ENCODE data around the gene LRRC32.
"Not testable (repeated sequence)": the region's sequence is repeated elsewhere in the genome, so short reads cannot be mapped to it uniquely, and the experiment has no call there.

Gene LRRC32

GRCh38 chr11:76625472-76626186 is 44.9 kb downstream of the LRRC32 start:
- no peak for DNase-seq

DNA sequence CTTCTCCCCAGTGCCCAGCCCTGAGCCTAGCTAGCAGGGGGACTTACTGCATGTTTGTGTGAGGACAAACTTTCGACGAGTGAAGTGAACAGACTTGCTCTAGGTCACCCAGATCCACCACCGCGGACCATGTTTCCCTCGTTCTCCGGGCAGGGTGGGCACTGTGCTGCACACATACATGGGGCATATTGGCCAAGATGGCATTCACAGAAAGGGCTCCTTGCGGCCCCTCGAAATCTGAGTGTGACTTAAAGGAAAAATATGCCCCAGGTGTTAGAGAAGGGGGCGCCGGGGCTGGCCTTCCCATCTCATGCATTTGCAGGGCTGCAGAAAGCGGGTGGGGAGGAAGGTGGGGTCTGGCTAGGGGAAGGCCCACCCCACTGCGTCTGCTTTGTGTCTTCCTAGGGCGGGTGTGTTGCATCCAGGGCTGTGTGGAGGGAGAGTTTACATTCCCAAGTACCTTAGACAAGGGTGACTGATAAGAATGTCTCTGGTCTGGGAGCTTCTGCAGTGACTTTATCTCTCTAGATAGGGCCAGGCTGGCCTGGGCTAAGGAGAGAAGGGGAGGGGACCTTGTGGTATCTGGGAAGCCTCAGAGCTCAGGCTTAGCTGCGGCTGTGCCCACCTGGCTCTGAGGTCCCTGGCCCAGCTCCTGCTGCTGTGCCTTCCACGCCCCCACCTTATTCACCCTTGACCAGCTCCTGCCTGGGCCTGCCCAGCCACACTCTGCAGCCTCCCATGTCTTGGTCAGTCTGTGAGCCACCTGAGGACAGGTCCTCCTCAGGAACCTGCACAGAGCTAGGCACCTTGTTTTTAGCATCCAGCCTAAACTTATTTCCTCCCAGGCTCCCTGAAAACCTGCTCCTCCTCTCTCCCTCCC is 45.8 kb downstream of the LRRC32 start:
- DNase-seq: no peak

GRCh38 chr11:76623884-76624419 is 46.6 kb downstream of the LRRC32 start:
- no peak for DNase-seq

- no peak for DNase-seq
These were observed 47.2 kb downstream of the LRRC32 start for GRCh38 chr11:76623171-76623883.

DNA sequence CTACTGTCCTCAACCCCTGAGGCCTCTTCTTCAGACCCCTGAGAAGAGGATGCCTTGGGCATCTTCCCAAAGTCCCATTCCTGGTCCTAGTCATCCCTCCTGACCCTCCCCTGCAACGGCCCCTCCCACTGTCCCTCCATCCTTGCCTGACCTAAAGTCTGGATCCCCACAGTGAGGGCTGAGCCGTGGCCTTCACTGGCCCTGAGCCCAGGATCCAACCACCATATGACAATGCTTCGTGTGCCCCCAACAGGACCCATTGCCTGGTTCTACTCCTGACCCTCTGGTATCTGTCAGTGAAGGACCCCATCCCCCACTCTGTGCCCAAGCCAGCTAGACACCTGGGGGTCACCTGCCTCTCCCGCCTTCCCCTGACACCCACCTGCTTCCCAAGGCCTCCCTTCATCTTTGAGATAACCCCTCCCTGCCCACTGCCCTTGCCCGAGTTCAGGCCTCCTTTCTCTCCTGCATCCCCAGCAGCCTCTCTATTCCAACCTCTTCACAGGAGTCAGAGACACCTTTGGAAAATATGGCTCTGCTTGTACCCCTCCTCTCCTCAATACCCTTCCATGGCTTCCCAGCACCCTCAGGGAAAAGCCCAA is 48.0 kb downstream of the LRRC32 start:
- no peak for DNase-seq

DNA sequence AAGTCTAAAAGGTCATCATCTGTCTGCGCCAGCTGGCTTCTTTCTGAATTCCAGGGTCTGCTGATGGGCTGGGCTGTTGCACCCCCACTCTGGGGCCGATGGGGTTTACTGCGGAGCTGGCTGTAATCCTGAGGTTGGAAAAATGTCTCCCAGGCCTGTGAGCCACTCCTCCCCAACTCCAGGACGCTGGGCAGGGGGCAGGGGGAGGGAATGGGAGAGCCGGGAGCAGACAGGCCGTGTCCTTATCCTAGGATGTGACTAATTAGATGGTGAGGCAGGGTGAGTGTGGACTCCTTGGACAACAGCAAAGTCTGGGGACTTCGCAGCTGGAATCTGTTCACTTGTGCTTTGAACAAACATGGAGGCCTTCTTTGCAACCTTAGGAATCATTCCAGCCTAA is 48.7 kb downstream of the LRRC32 start:
- no peak for DNase-seq

DNA sequence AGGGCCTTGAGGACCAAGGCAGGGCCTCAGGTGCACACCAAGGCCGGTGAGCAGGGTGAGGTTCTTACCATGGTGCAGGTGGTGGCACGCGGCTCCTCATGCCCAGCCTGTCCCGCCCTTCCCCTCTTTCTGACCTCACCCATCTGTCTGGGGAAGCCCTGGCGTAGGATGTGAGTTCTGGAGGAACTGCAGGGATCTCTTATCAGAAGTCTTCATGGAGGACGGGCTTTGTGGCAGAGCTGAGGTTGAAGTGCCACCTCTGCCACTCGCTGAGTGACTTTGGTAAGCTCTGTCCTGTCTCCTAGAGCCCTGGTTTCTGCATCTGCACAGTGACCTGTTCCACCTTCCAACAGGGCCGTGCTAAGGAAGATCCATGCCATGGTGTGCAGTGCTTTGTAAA is 49.1 kb downstream of the LRRC32 start:
- DNase-seq: no peak

DNA sequence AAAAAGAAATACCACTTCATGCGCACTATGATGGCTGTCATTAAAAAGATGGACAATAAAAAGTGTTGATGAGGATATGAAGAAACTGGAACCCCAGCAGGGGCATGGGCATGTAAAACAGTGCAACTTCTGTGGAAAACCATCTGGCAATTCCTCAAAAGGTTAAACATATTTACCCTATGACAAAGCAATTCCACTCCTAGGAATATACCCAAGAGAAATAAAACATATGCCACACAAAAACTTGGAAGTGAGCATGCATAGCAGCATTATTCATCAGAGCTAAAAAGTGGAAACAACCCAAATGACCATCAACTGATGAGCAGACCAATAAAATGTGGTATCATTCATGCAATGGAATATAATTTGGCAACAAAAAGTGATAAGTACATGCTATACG is 50.1 kb downstream of the LRRC32 start:
- no peak for DNase-seq

DNA sequence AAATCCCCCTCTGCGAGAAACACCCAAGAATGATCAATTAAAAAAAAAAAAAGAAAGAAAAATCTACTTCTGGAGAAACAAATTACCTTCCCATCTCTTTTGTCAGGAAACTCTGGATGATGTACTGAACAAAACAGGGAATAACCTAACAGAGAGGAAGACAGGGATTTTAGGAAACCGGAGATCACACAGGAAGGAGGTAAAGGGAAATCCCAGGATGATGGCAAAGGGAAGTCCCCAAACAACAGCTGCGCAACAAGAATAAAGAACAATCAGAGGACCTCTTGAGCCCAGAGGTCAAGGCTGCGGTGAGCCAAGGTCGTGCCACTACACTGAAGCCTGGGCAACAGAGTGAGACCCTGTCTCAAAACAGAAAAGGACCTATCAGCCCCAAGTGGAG is 50.7 kb downstream of the LRRC32 start:
- not testable (repeated sequence) for DNase-seq

GRCh38 chr11:76617553-76618265 is 52.8 kb downstream of the LRRC32 start:
- no peak for DNase-seq

- DNase-seq: no peak
These were observed 53.6 kb downstream of the LRRC32 start for GRCh38 chr11:76616676-76617552.

- DNase-seq: no peak
These were observed 54.6 kb downstream of the LRRC32 start for GRCh38 chr11:76615950-76616349.

- DNase-seq: no peak
These were observed 55.9 kb downstream of the LRRC32 start for GRCh38 chr11:76614471-76615179.

DNA sequence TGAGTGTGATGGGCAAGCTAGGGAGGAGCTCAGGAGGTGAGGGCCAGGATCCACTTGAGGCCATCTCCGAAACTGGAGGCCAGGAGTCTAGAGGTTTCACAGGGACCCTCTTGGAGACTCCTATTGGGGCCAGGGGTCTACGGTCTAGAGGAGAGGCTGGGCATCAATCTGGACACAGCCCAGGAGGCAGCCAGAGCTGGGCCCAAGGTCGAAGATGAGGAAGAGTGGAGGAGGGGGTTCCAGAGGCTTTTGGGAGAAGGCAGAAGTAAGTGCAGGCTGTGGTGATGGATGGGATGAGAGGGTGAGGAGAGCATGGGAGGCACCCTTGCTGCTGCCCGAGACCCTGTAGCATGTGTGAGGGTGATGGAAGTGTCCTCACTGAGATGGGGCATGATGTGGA is 56.6 kb downstream of the LRRC32 start:
- DNase-seq: no peak

DNA sequence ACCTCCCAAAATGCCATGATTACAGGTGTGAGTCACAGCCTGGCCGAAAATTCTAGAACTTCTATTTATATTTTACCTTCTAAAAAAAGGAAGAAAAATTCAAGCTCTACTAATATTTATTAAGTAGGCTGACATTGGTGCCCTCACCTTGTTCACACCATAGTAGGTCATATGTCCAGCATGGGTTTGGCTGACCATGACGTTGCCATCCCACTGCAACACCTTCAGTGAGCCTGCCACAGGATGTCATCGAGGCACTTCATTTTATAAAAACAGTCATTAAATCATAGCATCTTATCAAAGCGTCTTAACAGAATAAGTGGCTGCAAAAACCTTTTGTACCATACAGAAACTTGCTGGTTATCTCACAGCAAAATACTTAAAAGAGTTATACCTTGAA is 58.3 kb downstream of the LRRC32 start:
- no peak for DNase-seq

DNA sequence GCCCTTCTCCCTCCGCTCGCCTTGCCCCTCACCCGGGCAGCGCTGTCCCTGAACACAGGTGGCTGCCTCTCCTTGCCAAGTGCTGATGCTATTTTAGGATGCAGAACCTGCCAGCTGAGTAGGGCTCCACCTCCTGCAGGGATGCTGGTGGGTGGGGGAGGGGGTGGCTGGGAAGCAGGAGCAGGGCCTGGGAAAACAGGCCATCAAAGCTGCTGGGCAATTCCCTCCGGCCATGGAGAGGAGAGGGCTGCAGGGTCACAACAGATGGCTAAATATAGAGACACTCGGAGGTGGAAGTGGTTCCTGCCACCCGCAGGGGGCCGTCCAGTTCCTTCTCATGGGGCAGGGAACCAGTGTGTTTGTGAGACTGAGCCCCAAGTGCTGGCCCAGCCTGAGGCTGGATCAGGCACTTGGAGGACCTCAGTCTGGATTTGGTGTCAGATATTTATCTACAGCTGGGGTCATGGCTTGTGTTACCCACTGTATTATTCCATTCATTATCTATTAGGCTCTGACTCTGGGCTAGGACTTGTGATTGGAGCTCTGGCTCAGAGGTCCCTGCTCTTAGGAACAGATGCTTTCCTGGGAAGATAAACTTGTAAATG is 59.6 kb downstream of the LRRC32 start:
- no peak for DNase-seq

- DNase-seq: no peak
These were observed 60.2 kb downstream of the LRRC32 start for GRCh38 chr11:76610371-76610770.

GRCh38 chr11:76609736-76610370 is 60.7 kb downstream of the LRRC32 start:
- DNase-seq: no peak

DNA sequence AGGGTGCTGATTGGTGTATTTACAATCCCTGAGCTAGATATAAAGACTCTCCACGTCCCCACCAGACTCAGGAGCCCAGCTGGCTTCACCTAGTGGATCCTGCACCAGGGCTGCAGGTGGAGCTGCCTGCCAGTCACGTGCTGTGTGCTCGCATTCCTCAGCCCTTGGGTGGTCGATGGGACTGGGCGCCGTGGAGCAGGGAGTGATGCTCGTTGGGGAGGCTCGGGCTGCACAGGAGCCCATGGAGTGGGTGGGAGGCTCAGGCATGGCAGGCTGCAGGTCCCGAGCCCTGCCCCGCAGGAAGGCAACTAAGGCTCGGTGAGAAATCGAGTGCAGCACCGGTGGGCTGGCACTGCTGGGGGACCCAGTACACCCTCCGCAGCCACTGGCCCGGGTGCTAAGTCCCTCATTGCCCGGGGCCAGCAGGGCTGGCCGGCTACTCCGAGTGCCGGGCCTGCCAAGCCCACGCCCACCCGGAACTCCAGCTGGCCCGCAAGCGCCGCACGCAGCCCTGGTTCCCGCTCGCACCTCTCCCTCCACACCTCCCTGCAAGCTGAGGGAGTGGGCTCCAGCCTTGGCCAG is 61.6 kb downstream of the LRRC32 start:
- DNase-seq: not testable (repeated sequence)
